Lung microvascular endothelial cell (primary cell): ENCODE data around the gene HIBCH. TPM values are rescaled to one million over a fixed set of nuclear protein-coding genes. Genes with fewer than 3 reads are reported as not detected.
"Not testable (repeated sequence)": the region's sequence is repeated elsewhere in the genome, so short reads cannot be mapped to it uniquely, and the experiment has no call there.

Experiments
- DNase-seq, 2 donors: peaks; one replicate each; pipeline versions ENCODE4 v3.0.0 to v3.0.0-alpha.2; 2010; ENCODE audit warnings: low read depth in 2 of 2
- total RNA-seq: library from RNA; depleted of rRNA; stranded (reverse); fragments of >200 nt; gene quantifications from 2 replicates; pipeline ENCODE4 v1.2.1, GENCODE V29; 2014

Gene HIBCH
- total RNA-seq, 1 donor from 2014 or later = 13.9 TPM

DNA sequence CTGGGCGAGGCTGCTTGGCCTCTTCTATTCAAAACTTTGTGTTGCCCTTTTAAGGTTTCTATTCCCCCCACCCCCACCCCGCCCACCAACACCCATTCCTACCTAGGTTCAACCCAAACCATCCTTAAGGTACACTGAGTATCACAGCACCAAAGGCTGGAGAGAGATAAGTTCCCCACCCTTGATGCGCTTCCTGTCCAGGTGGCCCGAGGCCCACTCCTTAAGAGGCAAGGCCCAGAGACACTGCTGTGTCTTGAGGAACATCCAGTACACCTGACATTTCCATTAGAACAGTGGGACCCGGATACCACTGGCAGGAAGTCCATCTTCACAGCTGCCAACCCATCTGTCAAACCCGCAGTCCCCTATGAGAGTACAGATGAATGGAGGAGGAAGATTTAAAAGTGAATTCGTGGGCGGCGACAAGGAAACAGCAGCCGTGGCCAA lies 23.5 kb upstream of the HIBCH start:
- no peak for DNase-seq

DNA sequence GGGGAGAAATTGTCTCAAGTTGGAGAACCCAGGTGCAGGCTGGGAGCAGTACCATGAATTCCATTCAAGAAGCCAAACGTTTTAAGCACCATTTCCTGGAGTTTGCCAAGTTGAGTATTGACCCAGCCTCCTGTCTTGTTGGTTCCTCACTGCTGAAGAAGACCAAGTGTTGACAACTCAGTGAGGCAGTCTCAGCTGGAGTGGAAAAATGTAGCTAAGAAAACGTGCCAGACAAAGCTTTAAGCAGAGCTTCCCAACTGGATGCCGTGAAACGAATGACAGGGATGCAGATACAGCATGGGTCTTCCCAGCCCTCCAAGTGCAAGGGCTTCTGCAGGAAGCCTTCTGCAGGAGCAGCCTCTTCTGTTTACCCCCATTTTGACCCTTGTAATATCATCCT lies 23.0 kb upstream of the HIBCH start:
- no peak for DNase-seq

DNA sequence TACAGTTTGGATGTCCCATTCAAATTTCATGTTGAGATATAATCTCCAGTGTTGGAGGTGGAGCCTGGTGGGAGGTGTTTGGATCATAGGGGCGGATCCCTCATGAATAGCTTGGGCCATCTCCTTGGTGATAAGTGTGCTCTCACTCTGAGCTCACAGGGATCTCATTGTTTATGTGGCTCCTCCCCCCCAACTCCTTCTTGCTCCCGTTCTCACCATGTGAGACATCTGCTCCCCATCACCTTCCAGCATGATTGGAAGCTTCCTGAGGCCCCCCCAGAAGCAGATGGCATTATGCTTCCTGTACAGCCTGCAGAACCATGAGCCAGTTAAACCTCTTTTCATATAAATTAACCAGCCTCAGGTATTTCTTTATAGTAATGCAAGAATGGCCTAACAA lies 20.7 kb upstream of the HIBCH start:
- DNase-seq = peak in 1 of 2 donors; percentile 43

DNA sequence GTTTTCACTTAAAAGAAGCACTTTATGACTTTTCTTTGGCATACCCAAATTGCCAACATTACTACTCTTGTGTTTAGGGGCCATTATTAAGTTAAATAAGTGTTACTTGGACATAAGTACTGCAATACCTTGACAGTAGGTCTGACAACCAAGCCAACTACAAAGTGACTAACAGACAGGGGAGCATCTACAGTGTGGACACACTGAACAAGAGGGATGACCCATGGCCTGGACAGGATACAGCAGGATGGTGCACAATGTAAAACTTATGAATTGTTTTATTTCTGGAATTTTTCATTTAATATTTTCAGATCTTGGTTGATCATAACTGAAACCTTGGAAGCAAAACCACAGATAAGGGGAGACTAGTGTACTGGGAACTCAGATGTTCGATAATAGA lies 19.8 kb upstream of the HIBCH start:
- peak in 1 of 2 donors; percentile 68 for DNase-seq

DNA sequence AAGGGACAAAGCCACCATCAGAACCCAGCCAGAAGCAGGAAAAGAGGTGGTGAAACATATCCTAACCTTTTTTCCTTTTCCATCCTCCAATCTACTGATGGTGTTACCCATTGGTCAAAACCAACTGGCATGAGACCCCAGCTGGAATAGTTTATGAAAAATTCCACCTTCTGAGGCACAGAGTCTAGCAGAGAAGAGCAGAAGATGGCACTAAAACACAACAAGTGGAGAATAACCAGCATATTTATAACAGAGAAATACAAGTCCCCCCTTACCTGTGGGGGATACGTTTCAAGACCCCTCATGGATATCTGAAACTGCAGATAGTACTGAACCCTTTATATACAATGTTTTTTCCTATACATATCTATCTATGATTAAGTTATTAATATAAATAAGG lies 18.8 kb upstream of the HIBCH start:
- DNase-seq = peak in 1 of 2 donors; percentile 36

DNA sequence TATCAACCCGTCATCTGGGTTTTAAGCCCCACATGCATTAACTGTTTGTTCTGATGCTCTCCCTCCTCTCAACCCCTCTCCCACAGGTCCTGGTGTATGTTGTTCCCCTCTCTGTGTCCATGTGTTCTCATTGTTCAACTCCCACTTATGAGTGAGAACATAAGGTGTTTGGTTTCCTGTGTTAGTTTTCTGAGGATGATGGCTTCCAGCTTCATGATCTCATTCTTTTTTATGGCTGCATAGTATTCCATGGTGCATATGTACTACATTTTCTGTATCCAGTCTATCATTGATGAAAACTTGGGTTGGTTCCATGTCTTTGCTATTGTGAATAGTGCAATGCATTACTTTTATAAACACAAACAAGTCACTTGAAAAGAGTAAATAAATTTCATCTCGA lies 16.8 kb upstream of the HIBCH start:
- no peak for DNase-seq

DNA sequence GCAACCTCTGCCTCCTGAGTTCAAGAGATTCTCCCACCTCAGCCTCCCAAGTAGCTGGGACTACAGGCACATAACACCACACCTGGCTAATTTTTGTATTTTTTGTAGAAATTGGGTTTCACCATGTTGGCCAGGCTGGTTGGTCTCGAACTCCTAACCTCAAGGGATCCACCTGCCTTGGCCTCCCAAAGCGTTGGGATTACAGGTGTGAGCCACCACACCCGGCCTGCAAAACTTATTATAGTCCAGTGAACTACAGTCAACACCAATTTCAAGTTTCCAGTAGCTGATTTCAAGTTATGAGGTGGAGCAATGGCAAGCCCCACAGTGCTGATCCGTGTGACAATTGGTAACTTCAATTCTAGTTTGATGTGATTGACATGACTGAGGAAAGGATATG lies 16.0 kb upstream of the HIBCH start:
- DNase-seq = not testable (repeated sequence)

DNA sequence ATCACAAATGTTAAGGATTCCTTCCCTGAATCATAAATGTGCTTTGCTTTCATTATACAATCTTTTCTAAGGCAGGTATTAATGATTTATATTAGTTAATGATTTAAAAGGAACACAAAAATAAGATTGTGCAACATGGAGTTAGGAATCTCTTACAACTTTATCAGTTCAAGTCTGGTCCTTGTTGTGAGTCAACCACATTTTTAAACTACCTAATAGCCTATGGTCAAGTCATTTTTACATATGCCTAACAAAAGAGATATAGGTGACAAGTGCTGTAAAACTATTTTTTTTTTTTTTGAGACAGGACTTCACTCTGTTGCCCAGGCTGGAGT lies 15.6 kb upstream of the HIBCH start:
- DNase-seq = peak in 1 of 2 donors; percentile 21

DNA sequence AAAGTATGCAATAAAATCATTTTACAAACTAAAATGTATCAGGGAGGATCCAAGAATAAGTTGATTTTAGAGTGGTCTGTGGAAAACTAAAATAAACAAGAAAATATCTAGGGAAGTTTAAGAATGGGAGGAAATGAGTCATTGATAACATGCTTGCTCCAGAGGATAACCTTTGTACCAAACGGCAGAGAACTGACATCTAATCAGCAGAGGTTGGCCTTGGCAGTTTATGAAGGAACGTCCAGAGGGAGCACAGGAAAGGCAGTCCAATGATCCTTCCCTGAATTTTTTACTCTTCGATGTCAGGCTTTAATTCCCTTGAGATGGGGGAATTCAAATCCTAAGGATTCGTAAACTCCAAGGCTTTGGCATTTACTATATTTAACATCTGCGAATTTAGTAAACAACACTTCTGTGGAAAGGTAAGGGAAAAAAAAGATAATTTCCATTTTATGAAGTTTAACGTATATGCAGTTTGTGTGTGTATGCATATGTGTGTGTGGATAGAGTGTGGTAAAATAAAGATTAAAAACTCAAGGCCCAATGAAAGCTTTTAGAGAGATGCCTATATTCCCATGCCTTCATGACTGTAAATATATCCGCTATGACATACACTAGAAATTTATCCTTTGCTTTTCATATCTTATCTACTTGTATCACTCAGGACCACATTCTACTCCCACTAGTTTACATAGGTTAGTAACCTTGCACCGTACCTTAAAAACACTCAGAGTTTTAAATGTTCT lies 15.0 kb upstream of the HIBCH start:
- peak; percentile 69 to 92 for DNase-seq

DNA sequence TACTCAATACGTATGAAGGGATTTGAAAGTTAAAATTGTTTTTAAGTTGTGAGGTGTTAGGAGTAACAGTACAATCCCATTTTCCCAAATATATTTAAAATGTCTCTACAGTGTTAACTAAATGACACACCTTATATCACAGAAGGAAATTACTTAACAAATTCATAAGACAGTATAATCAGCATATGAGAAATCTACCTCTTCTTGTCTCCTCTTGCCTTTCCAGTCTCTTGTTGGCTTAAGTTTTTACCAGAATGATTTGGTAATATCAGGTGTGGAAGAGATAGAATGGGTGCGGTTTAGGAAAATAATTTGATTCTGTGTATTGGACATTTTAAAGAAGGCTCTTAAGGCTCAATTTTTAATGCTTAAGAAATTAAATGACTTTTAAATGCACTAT lies 14.3 kb upstream of the HIBCH start:
- DNase-seq = no peak

DNA sequence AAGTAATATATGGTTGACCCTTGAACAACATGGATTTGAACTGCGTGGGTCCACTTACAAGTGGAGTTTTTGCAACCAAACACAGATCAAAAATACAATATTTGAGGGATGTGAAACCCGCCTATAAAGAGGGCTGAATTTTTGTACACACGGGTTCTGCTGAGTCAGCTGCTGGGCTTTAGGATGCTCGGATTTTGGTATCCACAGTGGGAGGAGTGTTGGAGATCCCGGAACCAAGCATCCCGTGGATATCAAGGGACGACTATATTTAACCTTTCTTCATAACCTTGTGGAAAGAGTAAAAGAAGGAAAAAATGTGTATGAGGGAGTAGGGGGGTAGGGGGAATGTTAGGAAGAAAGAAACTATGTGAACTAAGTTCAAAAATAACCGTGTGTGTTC lies 13.8 kb upstream of the HIBCH start:
- peak in 1 of 2 donors; percentile 69 for DNase-seq

DNA sequence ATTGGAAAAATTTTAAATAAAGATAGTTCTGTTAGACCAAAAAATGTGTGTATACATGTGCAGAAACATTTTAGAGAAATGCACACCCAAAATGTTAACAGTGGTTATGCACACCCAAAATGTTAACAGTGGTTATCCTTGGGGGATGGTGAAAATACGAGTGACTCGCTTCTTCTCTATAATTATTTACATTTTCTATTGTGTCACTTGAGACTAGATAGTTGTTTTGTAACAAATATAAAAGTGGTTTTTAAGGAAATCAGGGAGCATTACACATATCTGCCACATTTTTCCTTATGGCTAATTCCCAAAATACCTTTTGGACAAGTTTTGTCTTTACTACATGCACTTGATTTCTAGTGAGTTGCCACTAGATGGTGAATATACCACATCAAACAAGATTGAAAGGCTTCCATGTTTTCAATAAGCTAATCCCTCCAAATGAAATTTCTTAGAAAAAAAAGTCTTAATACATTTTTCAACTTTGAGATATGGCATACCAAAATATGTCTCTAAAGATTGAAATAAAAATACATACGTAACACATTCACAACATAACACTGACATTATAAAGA lies 9.0 kb upstream of the HIBCH start:
- DNase-seq = peak; percentile 43 to 68

DNA sequence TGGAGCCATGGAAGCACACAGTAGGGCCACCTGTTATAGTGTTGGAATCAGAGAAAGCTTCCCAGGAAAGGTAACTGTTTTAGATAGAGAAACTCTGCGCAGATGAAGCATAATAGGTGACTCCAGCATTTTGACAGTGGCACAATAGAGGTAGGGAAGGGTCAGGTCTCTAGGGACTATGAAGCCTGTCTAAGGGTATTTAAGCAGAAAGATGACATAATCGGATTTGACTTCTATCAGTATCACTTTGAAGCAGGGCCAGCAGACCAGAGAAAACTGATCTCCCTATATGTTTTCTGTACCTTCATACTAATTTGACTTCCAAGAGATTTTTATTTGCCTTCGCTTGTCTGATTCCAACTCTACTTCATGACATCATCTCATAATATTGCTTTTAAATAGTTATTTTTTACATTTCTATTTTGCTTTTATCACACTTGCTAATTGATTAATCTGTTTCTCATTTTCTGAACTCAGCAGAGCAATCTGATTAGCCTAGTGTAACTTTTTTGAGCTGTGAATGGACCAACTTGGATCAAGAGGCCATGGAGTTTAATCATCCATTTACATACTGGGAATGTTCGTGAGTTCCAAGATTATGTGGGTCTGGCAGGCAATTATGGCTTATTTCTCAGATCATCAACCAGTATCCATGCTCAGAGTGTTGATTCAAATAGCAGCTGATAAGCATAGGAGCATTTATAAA lies 8.4 kb upstream of the HIBCH start:
- no peak for DNase-seq

DNA sequence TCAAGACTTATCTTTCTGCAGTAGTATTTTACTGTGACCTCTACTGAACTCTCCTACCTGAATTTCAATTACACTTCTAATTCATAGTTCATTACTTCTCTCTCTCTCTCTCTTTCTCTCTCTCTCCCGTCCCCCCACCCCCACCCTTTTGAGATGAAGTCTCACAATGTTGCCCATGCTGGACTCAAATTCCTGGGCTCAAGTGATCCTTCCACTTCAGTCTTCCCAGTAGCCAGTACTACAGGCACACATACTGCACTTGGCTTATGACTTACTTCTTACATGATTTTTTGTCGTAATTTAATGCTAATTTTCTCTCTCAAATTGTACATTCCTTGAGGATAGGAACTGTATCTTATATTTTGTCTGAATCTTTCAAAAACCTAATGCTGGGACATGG lies 6.0 kb upstream of the HIBCH start:
- DNase-seq = no peak

DNA sequence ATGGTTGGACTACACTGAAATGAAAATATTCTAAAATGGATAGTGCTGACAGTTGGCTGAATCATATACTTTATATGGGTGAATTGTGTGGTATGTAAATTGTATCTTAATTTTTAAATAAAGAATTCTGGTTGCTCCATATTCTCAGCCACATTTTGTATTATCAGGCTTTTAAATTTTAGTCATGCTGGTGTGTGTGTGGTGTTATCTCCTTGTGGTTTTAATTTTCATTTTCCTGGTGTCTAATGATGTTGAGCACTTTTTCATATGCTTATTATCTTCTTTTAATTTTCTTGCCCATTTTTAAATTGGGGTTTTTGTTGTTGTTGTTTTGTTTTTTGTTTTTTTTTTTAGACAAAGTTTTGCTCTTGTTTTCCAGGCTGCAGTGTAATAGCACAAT lies 3.8 kb upstream of the HIBCH start:
- no peak for DNase-seq

DNA sequence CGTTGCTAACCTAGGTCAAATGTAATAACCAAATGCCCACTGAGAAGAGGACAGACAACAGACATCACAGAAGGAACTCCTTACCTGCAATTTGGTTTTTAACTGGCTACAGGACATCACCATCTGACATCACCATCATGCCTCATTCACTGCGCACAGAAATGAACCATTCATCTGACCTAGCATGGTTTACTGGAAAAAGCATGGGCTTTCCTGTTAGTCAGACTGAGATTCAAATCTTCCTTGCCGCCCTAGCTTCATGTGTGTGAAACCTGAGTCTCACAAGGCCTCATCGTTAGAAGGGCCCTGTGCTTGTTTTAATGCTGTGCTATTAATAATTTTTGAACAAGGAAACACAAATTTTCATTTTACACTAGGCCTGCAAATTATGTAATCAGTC lies 1.1 kb upstream of the HIBCH start:
- peak in 1 of 2 donors; percentile 8 for DNase-seq

DNA sequence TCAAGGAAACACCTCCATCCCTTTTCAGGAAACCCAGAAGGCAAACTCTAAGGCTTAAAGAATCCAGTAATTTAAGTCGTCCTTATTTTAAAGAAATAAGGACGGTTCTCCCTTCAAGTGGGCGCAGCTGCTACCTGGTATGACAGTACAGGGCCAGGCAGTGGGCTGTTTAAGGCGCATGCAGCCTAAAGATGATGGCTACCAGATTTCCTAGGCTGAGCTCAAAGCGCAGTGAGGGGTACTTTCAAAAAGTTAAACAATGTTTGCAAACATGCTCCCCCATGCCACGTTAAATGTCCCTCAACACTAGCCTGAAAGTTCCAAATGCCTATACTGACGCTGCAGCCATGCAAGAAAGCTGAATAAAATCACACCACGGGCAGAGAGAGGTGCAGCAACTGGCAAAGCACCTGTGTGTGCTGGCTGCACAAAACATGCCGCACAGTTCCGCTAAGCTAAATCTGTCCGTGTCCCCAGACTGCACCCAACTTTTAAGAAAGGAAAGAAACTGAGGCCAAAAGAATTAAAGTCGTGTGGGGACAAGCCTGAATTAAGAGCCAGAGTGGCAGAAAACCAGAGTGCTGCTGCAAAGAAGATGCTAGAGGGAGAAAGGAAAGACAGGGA lies 583 bp downstream of the HIBCH start:
- peak; percentile 17 to 49 for DNase-seq

DNA sequence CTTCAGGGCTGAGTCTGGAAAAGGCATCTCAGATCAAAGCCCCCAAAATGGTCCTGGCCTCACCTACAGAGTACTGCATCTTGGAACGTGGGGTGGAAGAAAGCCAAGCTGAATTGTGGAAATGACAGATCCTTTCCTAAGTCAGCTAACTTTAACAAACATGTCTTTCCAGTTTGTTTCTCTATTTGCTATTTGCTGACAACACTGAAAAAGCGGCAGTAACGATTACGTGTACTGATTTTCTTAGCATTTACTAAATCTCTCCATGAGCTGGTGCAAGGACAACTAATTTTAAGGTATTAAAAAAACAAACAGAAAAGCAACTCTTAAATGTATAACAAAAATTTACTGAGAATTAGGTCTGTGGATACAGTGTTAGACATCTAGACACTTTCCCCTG lies 1.1 kb downstream of the HIBCH start:
- DNase-seq = no peak

DNA sequence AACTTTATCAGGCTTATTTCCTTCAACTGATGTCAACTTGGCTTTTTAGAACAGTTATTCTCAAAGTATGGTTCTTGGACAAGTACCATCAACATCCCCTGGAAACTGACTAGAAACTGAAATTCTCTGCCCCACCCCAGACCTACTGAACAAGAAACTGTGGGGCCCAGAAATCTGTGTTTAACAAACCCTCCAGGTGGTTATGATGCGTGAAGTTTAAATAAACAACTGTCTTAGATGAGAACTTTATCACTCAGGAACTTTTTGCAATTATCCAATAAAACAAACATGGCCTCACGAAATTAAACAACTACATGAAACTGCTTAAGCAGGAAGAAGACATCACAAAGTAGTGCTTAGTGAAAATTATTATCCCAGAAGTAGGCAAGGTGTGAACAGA lies 4.4 kb downstream of the HIBCH start:
- DNase-seq = no peak

DNA sequence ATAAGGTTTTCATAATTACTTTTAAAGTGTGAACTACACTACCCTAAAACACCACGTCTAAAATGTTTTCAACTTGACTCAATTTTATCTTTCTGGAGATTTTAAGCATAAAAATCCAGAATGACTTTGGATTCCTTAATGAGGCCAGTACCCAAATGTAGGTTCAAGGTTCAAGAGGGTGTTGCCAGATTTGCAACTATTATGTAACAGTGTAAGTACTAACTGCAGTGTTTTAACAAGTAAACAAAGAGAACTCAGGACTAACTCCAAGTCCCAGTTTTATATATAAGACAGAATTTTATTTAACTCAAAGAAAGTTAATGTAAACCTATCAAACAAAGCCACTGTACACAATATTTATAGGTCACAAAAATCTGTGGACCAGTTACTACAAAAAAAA lies 5.7 kb downstream of the HIBCH start:
- no peak for DNase-seq

DNA sequence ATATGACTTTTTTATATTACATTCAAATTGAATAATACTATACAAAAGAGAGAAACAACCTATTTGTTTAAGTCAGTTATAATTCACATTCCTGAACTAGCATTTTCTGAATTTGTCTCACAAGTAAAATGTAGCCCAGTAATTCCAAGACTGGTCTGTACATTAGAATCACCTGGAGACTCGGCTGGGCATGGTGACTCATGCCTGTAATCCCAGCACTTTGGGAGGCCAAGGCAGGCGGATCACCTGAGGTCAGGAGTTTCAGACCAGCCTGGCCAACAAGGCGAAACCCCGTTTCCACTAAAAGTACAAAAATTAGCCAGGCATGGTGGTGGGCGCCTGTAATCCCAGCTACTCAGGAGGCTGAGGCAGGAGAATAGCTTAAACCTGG lies 7.0 kb downstream of the HIBCH start:
- DNase-seq = not testable (repeated sequence)

DNA sequence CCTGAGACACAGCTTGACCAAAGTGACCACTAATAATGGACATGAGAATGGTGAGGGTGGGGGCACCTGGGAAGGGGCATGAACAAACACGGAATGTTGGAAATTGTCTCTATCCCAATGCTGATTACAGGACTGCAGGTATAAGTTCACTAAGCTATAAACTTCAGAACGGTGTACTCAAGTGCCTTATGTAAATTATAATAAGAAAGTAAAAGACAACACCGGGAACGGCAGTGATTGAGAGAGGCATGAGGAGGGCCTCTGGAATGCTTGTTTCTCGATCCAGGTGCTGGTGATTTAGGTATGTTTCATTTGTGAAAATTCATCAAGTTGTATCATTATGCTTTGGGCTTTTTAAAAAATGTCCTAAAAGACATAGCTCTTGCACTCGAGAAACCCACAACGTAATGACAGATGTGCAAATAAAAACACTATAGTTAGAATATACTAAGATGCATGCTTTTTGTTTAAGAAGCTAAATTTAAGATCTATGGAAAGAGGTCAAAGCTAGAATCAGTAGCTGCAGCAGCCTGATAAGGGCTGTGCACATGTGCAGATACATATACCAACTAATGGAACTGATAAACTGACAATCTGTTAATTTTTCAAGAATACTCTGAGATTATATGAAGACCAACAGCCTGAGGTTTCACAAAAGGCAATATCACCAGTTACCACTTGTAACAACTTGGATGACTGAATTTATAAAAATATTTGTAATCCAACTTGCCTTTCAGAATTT lies 7.6 kb downstream of the HIBCH start:
- no peak for DNase-seq
